GM23338 (cell line): ENCODE data around the gene AKR1B1. TPM values are rescaled to one million over a fixed set of nuclear protein-coding genes. Genes with fewer than 3 reads are reported as not detected.

Source experiments
- ATAC-seq: fragments of 200-7000 bp; cut with Tn5 transposase; 3 replicates; pipeline ENCODE4 v1.9.1; 2020
- DNase-seq: peaks from one replicate; pipeline ENCODE4 v3.0.0-alpha.2; 2015; ENCODE audit warnings: low spot score
- H2AFZ ChIP-seq: fragments of 200-600 bp; sonication (generic); 2 replicates; pipeline ENCODE4 v1.8.0; 2016; ENCODE audit warnings: antibody characterized with exemption, mild to moderate bottlenecking, moderate library complexity
- H3F3A ChIP-seq: fragments of 200-600 bp; sonication (generic); replicated peaks from 2 replicates; pipeline ENCODE4 v1.8.0; 2017; ENCODE audit warnings: antibody characterized with exemption, mixed run types, low read depth
- H3K27ac ChIP-seq: fragments of 200-600 bp; sonication (generic); 2 replicates; pipeline ENCODE4 v1.6.1; 2016; ENCODE audit warnings: low read depth
- H3K27me3 ChIP-seq: fragments of 200-600 bp; sonication (generic); 2 replicates; pipeline ENCODE4 v1.8.0; 2016; ENCODE audit warnings: mild to moderate bottlenecking, mixed run types, moderate library complexity; ENCODE audit not compliant: insufficient read depth
- H3K36me3 ChIP-seq: fragments of 200-600 bp; sonication (generic); 2 replicates; pipeline ENCODE4 v1.8.0; 2016; ENCODE audit warnings: mild to moderate bottlenecking; ENCODE audit not compliant: insufficient read depth
- H3K4me1 ChIP-seq: fragments of 200-600 bp; sonication (generic); 2 replicates; pipeline ENCODE4 v1.8.0; 2016; ENCODE audit warnings: mild to moderate bottlenecking, moderate library complexity; ENCODE audit not compliant: insufficient read depth
- H3K4me2 ChIP-seq: fragments of 200-600 bp; sonication (generic); 2 replicates; pipeline ENCODE4 v1.7.1; 2017; ENCODE audit warnings: mixed run types
- H3K4me3 ChIP-seq: fragments of 200-600 bp; sonication (generic); 2 replicates; pipeline ENCODE4 v1.6.1; 2016; ENCODE audit warnings: mixed run types
- H3K79me2 ChIP-seq: fragments of 200-600 bp; sonication (generic); replicated peaks from 2 replicates; pipeline ENCODE4 v1.8.0; 2017; ENCODE audit warnings: mild to moderate bottlenecking; ENCODE audit not compliant: insufficient read depth
- H3K9me2 ChIP-seq: fragments of 200-600 bp; sonication (generic); 2 replicates; pipeline ENCODE4 v1.8.0; 2017; ENCODE audit not compliant: insufficient read depth
- H4K20me1 ChIP-seq: fragments of 200-600 bp; sonication (generic); replicated peaks from 2 replicates; pipeline ENCODE4 v1.8.0; 2017; ENCODE audit warnings: mild to moderate bottlenecking; ENCODE audit not compliant: insufficient read depth
- H3K27ac Mint-ChIP-seq: 2 replicates; pipeline ENCODE4 v1.8.0; 2020; ENCODE audit warnings: inconsistent platforms, mild to moderate bottlenecking, moderate library complexity, mixed read lengths
- H3K27me3 Mint-ChIP-seq: 3 replicates; pipeline ENCODE4 v1.8.0; 2022; ENCODE audit warnings: low read depth, mild to moderate bottlenecking, moderate library complexity, mixed read lengths, inconsistent platforms; ENCODE audit not compliant: insufficient read depth, poor library complexity
- H3K36me3 Mint-ChIP-seq: 3 replicates; pipeline ENCODE4 v1.8.0; 2021; ENCODE audit warnings: low read depth, mild to moderate bottlenecking, inconsistent platforms, moderate library complexity, mixed read lengths
- H3K4me1 Mint-ChIP-seq: 3 replicates; pipeline ENCODE4 v1.8.0; 2020; ENCODE audit warnings: mild to moderate bottlenecking, inconsistent platforms, mixed read lengths
- H3K4me3 Mint-ChIP-seq: 3 replicates; pipeline ENCODE4 v1.8.0; 2021; ENCODE audit warnings: moderate library complexity, mild to moderate bottlenecking, inconsistent platforms, mixed read lengths
- H3K9me3 Mint-ChIP-seq: 3 replicates; pipeline ENCODE4 v1.8.0; 2020; ENCODE audit warnings: moderate library complexity, mild to moderate bottlenecking, inconsistent platforms, mixed read lengths
- CREB1 ChIP-seq: fragments of 250-450 bp; sonication (Bioruptor Pico); IDR thresholded peaks from 2 replicates; pipeline ENCODE4 v1.5.0; 2020; ENCODE audit warnings: low read depth, mild to moderate bottlenecking, moderate library complexity
- EZH2 ChIP-seq: fragments of 200-600 bp; sonication (generic); IDR thresholded peaks from one replicate; pipeline ENCODE4 v1.8.0; 2017; ENCODE audit warnings: antibody characterized with exemption, mild to moderate bottlenecking, low read depth; ENCODE audit not compliant: unreplicated experiment
- EZH2phosphoT487 ChIP-seq: fragments of 200-600 bp; sonication (generic); IDR thresholded peaks from one replicate; pipeline ENCODE4 v1.8.1; 2018; ENCODE audit warnings: antibody characterized with exemption; ENCODE audit not compliant: unreplicated experiment
- NANOG ChIP-seq: IDR thresholded peaks from 2 replicates; pipeline ENCODE4 v1.6.1; 2016; ENCODE audit warnings: antibody characterized with exemption, borderline replicate concordance
- STAT1 ChIP-seq: IDR thresholded peaks from one replicate; pipeline ENCODE4 v1.6.1; 2016; ENCODE audit warnings: antibody characterized with exemption; ENCODE audit not compliant: unreplicated experiment
- ZNF114 ChIP-seq: fragments of 250-450 bp; sonication (Bioruptor Pico); IDR thresholded peaks from 2 replicates; pipeline ENCODE4 v1.5.0; 2020; ENCODE audit warnings: mild to moderate bottlenecking, moderate library complexity
- ZNF331 ChIP-seq: fragments of 250-450 bp; sonication (Bioruptor Pico); IDR thresholded peaks from 2 replicates; pipeline ENCODE4 v1.5.0; 2020; ENCODE audit warnings: low read depth, mild to moderate bottlenecking, moderate library complexity
- polyA plus RNA-seq: library from polyadenylated mRNA; unstranded; fragments of >200 nt; fragmentation: Nextera tagmentation; extraction: Ambion mirVana; gene quantifications from 2 replicates; pipeline ENCODE4 v1.2.1, GENCODE V29; 2016
- total RNA-seq: library from RNA; depleted of rRNA; stranded (reverse); fragments of >200 nt; shearing (Covaris generic); gene quantifications from 2 replicates; pipeline ENCODE4 v1.2.3, GENCODE V29; 2014
- TF ChIP-seq, protein P1 (sequence below), 2 experiments: fragments of 200-600 bp in 1 of 2; sonication (generic) in 1 of 2; conservative IDR thresholded peaks; 2 replicates each; pipeline versions ENCODE4 v1.5.1 to v1.6.1; 2016 to 2017; ENCODE audit warnings: antibody characterized with exemption in 2 of 2, low read depth in 2 of 2, mild to moderate bottlenecking in 2 of 2, moderate library complexity in 1 of 2
- TF ChIP-seq, protein P2 (sequence below): fragments of 250-450 bp; sonication (Bioruptor Pico); IDR thresholded peaks from 2 replicates; pipeline ENCODE4 v1.5.0; 2020; ENCODE audit warnings: mild to moderate bottlenecking, moderate library complexity
- TF ChIP-seq, protein P3 (sequence below): IDR thresholded peaks from 2 replicates; pipeline ENCODE4 v1.6.1; 2016; ENCODE audit warnings: antibody characterized with exemption

The AKR1B1 gene
- total and polyA plus RNA-seq, 2 experiments from 2014 or later, result 132 to 154 TPM

DNA sequence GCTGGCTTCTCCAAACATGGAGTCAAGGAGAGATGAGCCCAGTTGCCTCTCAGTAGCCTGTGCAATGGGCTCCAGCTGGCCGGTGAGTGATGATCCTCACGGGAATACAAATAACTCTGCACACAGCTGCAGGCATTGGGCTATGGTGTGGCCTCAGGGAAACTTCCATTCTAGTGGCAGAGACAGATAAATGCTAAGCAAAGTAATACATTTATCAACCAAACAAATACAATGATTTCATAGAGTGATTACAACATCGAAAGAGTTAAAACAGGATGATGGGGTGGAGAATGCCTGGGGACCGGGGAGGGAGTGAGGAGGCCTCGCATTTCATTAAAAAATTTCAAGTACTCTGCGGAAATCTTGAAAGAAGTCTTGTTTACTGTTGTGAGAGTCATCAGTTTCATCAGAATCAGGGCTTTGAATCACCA lies 15.0 kb upstream of the AKR1B1 start:
- DNase-seq, result peak; percentile 12
- H3K27me3 ChIP-seq, result no peaks in the 10 kb centered on the region
- no peak overlapping the region; the same call in 1 of the 2 replicates for H3K27ac ChIP-seq
- H3K4me1 Mint-ChIP-seq, result peaks cover 4% of the 10 kb centered on the region; the same call in 2 of the 3 replicates
- H3K4me2 ChIP-seq, result no peak overlapping the region
- 0 out of 2 replicates have a peak overlapping the region, but pooled peaks have one; percentile 3 for H2AFZ ChIP-seq
- no peak overlapping the region for H3K4me3 ChIP-seq
- no peaks in the 10 kb centered on the region for H4K20me1 ChIP-seq
- H3K9me2 ChIP-seq, result no peaks in the 10 kb centered on the region
- no peak for TF ChIP-seq EZH2
- TF ChIP-seq ZNF331 (CRISPR knock-in tag), result no peak
- TF ChIP-seq CREB1, result no peak
- TF ChIP-seq, protein P1, sequence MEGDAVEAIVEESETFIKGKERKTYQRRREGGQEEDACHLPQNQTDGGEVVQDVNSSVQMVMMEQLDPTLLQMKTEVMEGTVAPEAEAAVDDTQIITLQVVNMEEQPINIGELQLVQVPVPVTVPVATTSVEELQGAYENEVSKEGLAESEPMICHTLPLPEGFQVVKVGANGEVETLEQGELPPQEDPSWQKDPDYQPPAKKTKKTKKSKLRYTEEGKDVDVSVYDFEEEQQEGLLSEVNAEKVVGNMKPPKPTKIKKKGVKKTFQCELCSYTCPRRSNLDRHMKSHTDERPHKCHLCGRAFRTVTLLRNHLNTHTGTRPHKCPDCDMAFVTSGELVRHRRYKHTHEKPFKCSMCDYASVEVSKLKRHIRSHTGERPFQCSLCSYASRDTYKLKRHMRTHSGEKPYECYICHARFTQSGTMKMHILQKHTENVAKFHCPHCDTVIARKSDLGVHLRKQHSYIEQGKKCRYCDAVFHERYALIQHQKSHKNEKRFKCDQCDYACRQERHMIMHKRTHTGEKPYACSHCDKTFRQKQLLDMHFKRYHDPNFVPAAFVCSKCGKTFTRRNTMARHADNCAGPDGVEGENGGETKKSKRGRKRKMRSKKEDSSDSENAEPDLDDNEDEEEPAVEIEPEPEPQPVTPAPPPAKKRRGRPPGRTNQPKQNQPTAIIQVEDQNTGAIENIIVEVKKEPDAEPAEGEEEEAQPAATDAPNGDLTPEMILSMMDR (conservative IDR thresholded peaks at IDR 0.05; ENCODE audit: low read depth in 2 of 2), result no peak
- TF ChIP-seq ZNF114 (CRISPR knock-in tag), result no peak
- no peak for TF ChIP-seq STAT1
- TF ChIP-seq, protein P2, sequence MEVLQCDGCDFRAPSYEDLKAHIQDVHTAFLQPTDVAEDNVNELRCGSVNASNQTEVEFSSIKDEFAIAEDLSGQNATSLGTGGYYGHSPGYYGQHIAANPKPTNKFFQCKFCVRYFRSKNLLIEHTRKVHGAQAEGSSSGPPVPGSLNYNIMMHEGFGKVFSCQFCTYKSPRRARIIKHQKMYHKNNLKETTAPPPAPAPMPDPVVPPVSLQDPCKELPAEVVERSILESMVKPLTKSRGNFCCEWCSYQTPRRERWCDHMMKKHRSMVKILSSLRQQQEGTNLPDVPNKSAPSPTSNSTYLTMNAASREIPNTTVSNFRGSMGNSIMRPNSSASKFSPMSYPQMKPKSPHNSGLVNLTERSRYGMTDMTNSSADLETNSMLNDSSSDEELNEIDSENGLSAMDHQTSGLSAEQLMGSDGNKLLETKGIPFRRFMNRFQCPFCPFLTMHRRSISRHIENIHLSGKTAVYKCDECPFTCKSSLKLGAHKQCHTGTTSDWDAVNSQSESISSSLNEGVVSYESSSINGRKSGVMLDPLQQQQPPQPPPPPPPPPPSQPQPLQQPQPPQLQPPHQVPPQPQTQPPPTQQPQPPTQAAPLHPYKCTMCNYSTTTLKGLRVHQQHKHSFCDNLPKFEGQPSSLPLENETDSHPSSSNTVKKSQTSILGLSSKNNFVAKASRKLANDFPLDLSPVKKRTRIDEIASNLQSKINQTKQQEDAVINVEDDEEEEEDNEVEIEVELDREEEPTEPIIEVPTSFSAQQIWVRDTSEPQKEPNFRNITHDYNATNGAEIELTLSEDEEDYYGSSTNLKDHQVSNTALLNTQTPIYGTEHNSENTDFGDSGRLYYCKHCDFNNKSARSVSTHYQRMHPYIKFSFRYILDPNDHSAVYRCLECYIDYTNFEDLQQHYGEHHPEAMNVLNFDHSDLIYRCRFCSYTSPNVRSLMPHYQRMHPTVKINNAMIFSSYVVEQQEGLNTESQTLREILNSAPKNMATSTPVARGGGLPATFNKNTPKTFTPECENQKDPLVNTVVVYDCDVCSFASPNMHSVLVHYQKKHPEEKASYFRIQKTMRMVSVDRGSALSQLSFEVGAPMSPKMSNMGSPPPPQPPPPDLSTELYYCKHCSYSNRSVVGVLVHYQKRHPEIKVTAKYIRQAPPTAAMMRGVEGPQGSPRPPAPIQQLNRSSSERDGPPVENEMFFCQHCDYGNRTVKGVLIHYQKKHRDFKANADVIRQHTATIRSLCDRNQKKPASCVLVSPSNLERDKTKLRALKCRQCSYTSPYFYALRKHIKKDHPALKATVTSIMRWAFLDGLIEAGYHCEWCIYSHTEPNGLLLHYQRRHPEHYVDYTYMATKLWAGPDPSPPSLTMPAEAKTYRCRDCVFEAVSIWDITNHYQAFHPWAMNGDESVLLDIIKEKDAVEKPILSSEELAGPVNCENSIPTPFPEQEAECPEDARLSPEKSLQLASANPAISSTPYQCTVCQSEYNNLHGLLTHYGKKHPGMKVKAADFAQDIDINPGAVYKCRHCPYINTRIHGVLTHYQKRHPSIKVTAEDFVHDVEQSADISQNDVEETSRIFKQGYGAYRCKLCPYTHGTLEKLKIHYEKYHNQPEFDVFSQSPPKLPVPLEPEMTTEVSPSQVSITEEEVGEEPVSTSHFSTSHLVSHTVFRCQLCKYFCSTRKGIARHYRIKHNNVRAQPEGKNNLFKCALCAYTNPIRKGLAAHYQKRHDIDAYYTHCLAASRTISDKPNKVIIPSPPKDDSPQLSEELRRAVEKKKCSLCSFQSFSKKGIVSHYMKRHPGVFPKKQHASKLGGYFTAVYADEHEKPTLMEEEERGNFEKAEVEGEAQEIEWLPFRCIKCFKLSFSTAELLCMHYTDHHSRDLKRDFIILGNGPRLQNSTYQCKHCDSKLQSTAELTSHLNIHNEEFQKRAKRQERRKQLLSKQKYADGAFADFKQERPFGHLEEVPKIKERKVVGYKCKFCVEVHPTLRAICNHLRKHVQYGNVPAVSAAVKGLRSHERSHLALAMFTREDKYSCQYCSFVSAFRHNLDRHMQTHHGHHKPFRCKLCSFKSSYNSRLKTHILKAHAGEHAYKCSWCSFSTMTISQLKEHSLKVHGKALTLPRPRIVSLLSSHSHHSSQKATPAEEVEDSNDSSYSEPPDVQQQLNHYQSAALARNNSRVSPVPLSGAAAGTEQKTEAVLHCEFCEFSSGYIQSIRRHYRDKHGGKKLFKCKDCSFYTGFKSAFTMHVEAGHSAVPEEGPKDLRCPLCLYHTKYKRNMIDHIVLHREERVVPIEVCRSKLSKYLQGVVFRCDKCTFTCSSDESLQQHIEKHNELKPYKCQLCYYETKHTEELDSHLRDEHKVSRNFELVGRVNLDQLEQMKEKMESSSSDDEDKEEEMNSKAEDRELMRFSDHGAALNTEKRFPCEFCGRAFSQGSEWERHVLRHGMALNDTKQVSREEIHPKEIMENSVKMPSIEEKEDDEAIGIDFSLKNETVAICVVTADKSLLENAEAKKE (CRISPR knock-in tag), result no peak
- TF ChIP-seq, protein P3, sequence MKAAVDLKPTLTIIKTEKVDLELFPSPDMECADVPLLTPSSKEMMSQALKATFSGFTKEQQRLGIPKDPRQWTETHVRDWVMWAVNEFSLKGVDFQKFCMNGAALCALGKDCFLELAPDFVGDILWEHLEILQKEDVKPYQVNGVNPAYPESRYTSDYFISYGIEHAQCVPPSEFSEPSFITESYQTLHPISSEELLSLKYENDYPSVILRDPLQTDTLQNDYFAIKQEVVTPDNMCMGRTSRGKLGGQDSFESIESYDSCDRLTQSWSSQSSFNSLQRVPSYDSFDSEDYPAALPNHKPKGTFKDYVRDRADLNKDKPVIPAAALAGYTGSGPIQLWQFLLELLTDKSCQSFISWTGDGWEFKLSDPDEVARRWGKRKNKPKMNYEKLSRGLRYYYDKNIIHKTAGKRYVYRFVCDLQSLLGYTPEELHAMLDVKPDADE, result no peak
- no peak for TF ChIP-seq NANOG
- no peak for TF ChIP-seq EZH2phosphoT487
- no peaks in the 10 kb centered on the region for H3K36me3 Mint-ChIP-seq
- no peaks in the 10 kb centered on the region for H3F3A ChIP-seq
- H3K79me2 ChIP-seq, result no peaks in the 10 kb centered on the region
- no peak overlapping the region for H3K4me3 Mint-ChIP-seq
- H3K36me3 ChIP-seq, result no peaks in the 10 kb centered on the region
- H3K9me3 Mint-ChIP-seq, result no peaks in the 10 kb centered on the region
- no peak for ATAC-seq
- no peak overlapping the region for H3K27ac Mint-ChIP-seq
- H3K27me3 Mint-ChIP-seq, result no peaks in the 10 kb centered on the region
- no peaks in the 10 kb centered on the region for H3K4me1 ChIP-seq
